ENCODE data around the gene PAMR1. TPM values are rescaled to one million over a fixed set of nuclear protein-coding genes. Genes with fewer than 3 reads are reported as not detected.

Gene PAMR1
- total RNA-seq, 1 experiment from 2014 or later, result 1.1 TPM

GRCh38 chr11:35463331-35463751 is 62.1 kb downstream of the PAMR1 start:
- H3K36me3 ChIP-seq (ENCODE audit: low read depth), result no peaks in the 10 kb centered on the region
- intact Hi-C loops (cut with micrococcal nuclease; ENCODE audit: unreplicated experiment), result no loop called here
- no peaks in the 10 kb centered on the region for H3K4me1 ChIP-seq (replicated peaks; ENCODE audit: insufficient read depth)
- 0 out of 2 replicates have a peak, but pooled peaks cover 3% of the 10 kb centered on the region for H3F3A ChIP-seq (ENCODE audit: insufficient read depth, low read depth)
- H3K9me3 ChIP-seq (ENCODE audit: insufficient read depth, low read depth), result no peaks in the 10 kb centered on the region
- peaks cover 5% of the 10 kb centered on the region; the same call in 1 of the 2 replicates for H3K27me3 ChIP-seq (ENCODE audit: insufficient read depth, low read depth)
- no peak overlapping the region for H3K4me2 ChIP-seq
- no peak for TF ChIP-seq EZH2 (IDR thresholded peaks at IDR 0.05; ENCODE audit: low read depth)
- BruUV-seq (replicated peaks), result no TSS peak
- no peaks in the 10 kb centered on the region for H3K9me2 ChIP-seq (ENCODE audit: insufficient read depth)
- no peak overlapping the region for H2AFZ ChIP-seq
- DNase-seq, result no peak
- H4K20me1 ChIP-seq (ENCODE audit: insufficient read depth), result no peaks in the 10 kb centered on the region
- no peaks in the 10 kb centered on the region for H3K79me2 ChIP-seq (ENCODE audit: low read depth)
- no peak overlapping the region for H3K27ac ChIP-seq
- CTCF ChIA-PET, result no interaction called here
- no peak overlapping the region for H3K4me3 ChIP-seq
- POLR2A ChIA-PET (ENCODE audit: unreplicated experiment), result no interaction called here

- Histone ChIP-seq H2AFZ (no peak overlapping the region), H3K9me2 (ENCODE audit: insufficient read depth) (no peaks in the 10 kb centered on the region), H4K20me1 (ENCODE audit: insufficient read depth) (no peaks in the 10 kb centered on the region), H3K27me3 (ENCODE audit: insufficient read depth, low read depth) (no peaks in the 10 kb centered on the region), H3K4me2 (no peak overlapping the region), H3K79me2 (ENCODE audit: low read depth) (no peaks in the 10 kb centered on the region), H3K36me3 (ENCODE audit: low read depth) (no peaks in the 10 kb centered on the region), H3K9me3 (ENCODE audit: insufficient read depth, low read depth) (no peaks in the 10 kb centered on the region), H3K4me3 (no peak overlapping the region), H3K4me1 (replicated peaks; ENCODE audit: insufficient read depth) (no peaks in the 10 kb centered on the region), H3F3A (ENCODE audit: insufficient read depth, low read depth) (0 out of 2 replicates have a peak, but pooled peaks cover 3% of the 10 kb centered on the region), H3K27ac (no peak overlapping the region)
- TF ChIP-seq CTCF (conservative IDR thresholded peaks at IDR 0.05) (peak; percentile 28; the same call in 1 of the 2 replicates), EZH2 (IDR thresholded peaks at IDR 0.05; ENCODE audit: low read depth) (no peak)
- ChIA-PET CTCF (no interaction called here), POLR2A (ENCODE audit: unreplicated experiment) (no interaction called here)
- DNase-seq, result no peak
- BruUV-seq (replicated peaks), result no TSS peak
- intact Hi-C loops (cut with micrococcal nuclease; ENCODE audit: unreplicated experiment), result no loop called here
Measured at GRCh38 chr11:35461917-35462538, 63.4 kb downstream of the PAMR1 start.

- TF ChIP-seq EZH2 (IDR thresholded peaks at IDR 0.05; ENCODE audit: low read depth) (no peak), CTCF (conservative IDR thresholded peaks at IDR 0.05) (no peak)
- H3F3A ChIP-seq (ENCODE audit: insufficient read depth, low read depth), result no peaks in the 10 kb centered on the region
- BruUV-seq (replicated peaks), result no TSS peak
- H3K36me3 ChIP-seq (ENCODE audit: low read depth), result no peaks in the 10 kb centered on the region
- CTCF ChIA-PET, result no interaction called here
- H3K4me1 ChIP-seq (replicated peaks; ENCODE audit: insufficient read depth), result no peaks in the 10 kb centered on the region
- no peaks in the 10 kb centered on the region for H3K9me2 ChIP-seq (ENCODE audit: insufficient read depth)
- no peaks in the 10 kb centered on the region for H3K9me3 ChIP-seq (ENCODE audit: insufficient read depth, low read depth)
- POLR2A ChIA-PET (ENCODE audit: unreplicated experiment), result no interaction called here
- H3K27ac ChIP-seq, result no peak overlapping the region
- no peaks in the 10 kb centered on the region for H3K79me2 ChIP-seq (ENCODE audit: low read depth)
- H3K27me3 ChIP-seq (ENCODE audit: insufficient read depth, low read depth), result peaks cover 11% of the 10 kb centered on the region; the same call in 1 of the 2 replicates
- H2AFZ ChIP-seq, result no peak overlapping the region
- no peaks in the 10 kb centered on the region for H4K20me1 ChIP-seq (ENCODE audit: insufficient read depth)
- intact Hi-C loops (cut with micrococcal nuclease; ENCODE audit: unreplicated experiment), result no loop called here
- H3K4me3 ChIP-seq, result no peak overlapping the region
- H3K4me2 ChIP-seq, result no peak overlapping the region
- DNase-seq, result no peak
Measured at GRCh38 chr11:35459489-35459888, 65.9 kb downstream of the PAMR1 start.

- TF ChIP-seq EZH2 (IDR thresholded peaks at IDR 0.05; ENCODE audit: low read depth) (no peak), CTCF (conservative IDR thresholded peaks at IDR 0.05) (no peak)
- Histone ChIP-seq H3K4me3 (no peak overlapping the region), H2AFZ (no peak overlapping the region), H3F3A (ENCODE audit: insufficient read depth, low read depth) (no peaks in the 10 kb centered on the region), H3K4me2 (no peak overlapping the region), H3K4me1 (replicated peaks; ENCODE audit: insufficient read depth) (no peaks in the 10 kb centered on the region), H3K9me2 (ENCODE audit: insufficient read depth) (no peaks in the 10 kb centered on the region), H3K27me3 (ENCODE audit: insufficient read depth, low read depth) (peaks cover 11% of the 10 kb centered on the region; the same call in 1 of the 2 replicates), H3K79me2 (ENCODE audit: low read depth) (no peaks in the 10 kb centered on the region), H3K27ac (no peak overlapping the region), H4K20me1 (ENCODE audit: insufficient read depth) (no peaks in the 10 kb centered on the region), H3K36me3 (ENCODE audit: low read depth) (no peaks in the 10 kb centered on the region), H3K9me3 (ENCODE audit: insufficient read depth, low read depth) (no peaks in the 10 kb centered on the region)
- ChIA-PET POLR2A (ENCODE audit: unreplicated experiment) (no interaction called here), CTCF (no interaction called here)
- intact Hi-C loops (cut with micrococcal nuclease; ENCODE audit: unreplicated experiment), result no loop called here
- no TSS peak for BruUV-seq (replicated peaks)
- no peak for DNase-seq
Measured at GRCh38 chr11:35458846-35459245, 66.6 kb downstream of the PAMR1 start.
